Right forelimb (tissue), 1 donor: ENCODE results near the gene IKBKE.

Source experiments
- DNase-seq: peaks from one replicate; pipeline ENCODE4 v3.0.0-alpha.2; 2018

IKBKE gene

DNA sequence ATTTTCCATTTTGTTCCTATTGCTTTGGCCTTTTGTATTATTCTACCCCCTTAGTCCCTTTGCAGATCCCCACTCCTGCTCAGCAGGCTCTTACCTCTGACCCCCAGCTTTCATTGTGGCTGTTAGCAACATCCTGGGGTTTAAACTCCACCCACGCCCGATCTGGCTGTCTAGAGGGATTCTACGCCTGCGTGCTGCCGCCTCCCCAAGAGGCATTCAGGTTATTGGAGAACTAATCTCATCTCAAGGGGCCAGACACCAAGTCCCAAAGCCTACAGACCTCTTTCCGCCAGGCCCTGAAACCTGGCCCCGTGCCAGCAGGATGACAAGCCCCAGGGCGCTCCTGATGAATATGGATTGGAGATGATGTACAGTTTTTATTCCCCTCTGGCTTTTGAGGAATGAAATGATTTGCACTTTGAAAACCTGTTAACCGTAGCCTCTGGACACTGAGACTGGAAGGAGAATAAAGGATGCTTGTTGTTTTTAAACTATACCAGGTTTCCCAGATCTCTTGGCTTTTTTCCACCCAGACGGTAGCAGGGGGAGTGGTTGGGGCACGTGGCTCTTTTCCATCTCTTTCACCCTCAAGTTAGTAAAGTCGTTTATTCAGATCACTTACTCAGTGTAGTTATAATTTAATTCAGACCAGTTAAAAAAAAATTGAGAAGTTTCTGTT is 14.5 kb upstream of the IKBKE start:
- DNase-seq = no peak

DNA sequence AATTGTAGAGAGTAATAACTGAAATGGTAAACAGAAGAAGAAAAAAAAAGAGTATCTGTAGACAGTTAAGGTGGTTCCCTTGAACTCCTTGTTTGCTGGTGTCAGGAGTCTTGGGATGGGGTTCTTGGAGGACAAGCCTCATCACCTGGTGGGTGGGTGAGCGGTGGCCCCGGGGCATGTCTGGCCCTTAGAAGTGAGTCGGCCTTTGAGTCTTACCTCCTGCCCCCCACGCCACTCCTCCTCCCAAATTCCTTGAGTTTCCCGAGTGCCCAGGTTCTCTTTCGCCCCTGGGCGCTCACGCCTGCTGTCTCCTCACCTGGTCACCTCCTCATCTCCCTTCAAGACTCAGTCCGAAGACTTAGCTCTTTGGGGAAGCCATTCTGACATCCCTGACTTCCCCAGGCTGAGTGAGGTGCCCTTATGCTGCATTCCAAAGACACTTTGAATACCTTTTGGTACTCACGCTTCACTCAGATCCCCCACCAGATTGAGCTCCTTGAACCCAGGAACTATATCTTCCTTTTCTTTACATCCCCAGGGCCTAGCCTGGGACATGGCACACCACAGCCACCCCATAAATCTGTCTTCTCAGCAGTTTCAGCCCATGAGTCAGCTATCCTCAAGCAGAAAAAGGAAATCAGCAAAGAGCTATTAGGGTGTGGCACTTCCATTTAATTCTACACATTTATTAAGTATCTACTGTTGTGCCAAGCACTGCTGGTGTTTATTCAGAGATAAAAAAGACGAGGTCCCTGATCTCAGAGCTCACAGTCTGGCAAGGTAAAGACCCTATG is 13.5 kb upstream of the IKBKE start:
- no peak for DNase-seq

DNA sequence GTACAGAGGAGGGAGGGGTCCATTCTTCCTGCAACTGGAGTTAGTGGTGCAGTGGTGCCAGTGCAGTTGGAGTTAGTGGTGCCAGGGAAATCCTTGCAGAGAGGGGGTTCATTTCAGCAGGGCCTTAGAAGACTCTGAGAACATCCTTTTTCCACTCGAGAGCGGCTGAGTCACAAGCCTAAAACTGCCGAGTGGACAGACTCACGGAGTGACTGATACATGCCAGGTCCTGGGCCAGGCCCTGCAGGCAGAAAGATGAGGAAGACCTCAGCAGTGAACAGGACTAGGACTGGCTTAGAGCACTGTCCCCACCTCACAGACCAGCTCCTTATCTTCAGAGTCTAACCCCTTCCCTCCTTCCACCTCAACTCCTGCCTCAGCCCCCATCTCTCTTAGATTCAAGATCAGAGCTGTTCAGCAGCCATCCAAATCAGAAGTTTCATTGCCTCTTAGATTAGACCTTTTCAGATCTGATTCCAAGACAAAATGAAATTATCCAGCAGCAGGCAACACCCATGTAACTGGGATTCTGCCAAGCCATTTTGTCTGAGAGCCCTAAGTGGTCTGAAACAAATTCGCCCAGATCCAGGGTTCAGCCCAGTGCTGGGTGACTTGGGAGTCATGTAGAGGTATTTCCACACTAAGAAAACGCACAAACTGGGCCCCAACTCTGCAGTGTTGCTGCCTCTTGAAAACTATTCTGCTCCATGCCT is 12.7 kb upstream of the IKBKE start:
- DNase-seq = no peak

DNA sequence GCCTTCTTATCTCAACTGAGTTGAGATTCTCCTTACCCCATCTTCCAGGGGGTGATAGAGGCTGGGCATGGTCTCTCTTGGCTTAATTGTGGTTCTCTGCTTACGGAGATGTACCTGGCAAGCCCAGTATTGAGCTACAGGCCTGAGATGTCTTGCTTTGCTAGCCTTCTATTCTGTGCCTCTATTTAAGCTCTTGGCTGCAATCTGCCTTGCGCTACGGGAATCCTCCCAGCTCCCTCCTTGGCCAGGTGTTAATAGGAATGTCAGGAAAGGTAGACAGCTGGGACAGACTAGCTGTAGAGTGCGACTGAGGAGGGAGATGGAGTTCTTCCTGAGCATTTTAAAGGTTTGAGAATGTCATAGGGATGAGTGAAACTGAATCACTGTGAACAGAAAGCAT is 10.6 kb upstream of the IKBKE start:
- DNase-seq = no peak

DNA sequence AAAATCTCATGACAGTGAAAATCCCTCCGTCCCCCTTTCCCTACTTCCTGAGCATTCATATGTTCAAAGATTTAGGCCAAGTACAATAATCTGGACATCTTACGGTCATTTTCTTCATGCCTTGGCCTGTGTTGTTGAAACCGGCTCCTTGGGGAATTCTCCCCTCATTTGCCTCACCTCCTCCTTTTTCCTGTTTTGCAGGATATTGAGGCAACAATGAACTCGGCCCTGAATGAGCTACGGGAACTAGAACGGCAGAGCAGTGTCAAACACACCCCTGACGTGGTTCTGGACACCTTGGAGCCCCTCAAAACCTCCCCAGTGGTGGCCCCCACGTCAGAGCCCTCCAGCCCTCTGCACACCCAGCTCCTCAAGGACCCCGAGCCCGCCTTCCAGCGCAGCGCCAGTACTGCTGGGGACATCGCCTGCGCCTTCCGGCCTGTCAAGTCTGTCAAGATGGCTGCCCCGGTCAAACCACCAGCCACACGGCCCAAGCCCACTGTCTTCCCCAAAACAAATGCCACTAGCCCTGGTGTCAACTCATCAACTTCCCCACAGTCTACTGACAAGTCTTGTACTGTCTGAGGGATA is 9.3 kb upstream of the IKBKE start:
- DNase-seq = no peak

DNA sequence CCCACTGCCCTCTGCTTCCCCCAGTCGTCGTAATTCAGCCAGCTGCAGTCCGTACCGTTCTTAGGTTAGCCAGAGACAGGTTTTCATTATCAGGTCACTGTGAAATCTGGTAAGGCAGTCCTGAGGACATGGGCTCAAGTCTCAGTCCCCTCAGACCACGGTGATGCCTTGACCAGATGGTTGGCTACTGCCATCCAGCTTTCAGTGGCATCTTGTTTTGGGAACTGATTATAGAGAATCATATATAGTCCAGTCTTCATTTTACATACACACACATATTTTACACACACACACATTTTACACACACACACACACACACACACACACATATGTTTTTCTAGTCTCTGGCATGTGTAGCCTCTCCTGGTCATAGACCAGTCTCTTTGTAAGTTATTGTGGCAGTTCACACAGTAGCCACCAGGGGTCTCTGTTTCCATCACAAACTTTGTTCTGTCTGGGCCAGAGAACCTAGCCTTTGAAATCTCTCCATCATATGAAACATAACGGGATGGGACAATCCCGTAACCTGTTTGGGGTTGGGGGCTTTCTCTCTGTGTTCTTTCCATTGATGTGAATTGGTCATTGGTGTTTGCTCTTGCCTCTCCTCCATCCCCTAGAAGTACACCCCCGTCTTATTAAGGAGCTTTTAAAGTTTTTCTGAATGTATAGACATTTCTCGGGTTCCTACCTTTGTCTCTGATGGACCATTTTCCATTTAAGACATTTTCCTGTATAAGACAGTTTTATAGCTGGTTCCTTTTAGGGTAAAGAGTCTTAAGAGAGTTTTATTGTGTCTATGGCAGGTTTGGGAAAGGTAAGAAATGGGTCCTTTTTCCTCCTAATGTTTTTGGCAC is 8.4 kb upstream of the IKBKE start:
- peak; percentile 76 for DNase-seq

DNA sequence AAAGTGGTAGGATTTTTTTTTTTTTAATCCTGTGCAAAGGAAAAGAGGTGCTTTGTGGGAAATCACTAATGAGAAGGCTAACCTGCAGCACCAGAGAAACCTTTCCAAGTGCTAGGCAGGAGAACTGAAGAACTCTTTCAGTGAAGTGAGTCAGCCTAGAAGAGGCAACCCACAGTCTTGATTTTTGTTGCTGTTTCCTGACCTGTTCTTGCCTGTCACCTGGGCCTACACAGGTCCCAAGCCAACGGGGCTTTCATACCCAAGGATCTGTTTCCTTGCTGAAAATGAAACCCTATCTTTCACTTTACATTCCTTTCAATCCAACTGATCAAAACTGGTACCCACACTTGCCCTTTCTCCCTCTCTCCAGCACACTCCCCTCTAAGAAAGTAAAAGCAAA is 7.1 kb upstream of the IKBKE start:
- DNase-seq = no peak

DNA sequence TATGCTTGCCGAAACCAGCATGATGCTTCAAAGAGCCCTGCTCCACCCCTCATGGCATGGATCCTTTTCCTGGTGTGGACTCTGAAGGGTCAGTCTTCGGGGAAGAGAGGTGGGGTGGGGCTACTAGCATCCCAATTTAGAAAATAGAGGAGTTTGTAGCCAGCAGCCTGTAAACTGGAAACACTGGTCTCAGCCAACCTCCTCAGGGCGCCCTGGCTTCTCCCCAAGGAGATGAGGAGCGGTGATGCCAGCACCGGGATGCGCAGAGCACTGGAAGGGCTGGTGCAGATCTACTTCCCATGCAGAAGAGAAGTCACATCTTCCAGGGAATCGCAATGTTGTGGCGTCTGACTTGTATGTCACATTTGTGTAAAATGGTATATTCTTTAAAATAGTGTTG is 6.4 kb upstream of the IKBKE start:
- no peak for DNase-seq

DNA sequence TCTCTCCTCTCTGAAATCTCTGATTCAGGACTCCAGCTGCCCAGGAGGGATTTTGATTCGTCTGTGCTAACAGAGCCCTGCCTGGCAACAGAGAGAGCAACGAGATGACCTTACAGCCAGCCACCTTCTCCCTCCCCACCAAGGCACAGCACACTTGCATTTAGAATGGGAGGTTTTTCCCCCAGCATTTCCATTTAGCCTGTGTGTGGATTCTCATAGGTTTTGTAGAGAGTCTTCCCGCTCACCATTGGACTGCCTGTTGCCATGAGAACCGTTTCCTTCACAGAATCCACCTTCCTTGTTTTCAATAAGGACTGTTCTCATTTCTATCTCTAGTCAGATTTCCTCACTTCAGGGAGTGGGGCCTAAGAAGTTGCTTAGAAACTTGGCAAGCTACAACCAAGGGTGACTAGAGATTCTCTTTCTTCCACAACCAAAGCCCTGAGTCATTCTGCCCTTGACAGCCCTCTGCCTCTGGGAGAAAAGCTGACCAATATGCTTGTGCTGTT is 5.8 kb upstream of the IKBKE start:
- no peak for DNase-seq

DNA sequence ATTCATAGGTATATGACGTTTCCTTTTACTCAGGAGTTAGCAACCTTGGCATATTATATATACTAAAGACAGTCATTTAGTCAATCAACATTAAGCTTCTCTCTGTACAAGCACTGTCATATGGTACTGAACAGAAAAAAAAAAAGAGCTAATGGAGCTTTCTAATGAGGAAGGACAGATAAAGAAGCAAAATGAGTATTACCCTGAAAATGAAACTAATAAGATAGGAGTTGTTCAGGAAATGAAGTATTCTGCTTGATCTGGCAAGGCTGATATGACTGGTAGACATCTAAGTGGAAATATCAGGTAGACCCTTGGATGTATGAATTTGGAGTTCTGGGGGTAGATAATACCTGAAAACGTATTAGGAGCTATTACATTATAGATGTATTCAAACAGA is 4.3 kb upstream of the IKBKE start:
- no peak for DNase-seq

DNA sequence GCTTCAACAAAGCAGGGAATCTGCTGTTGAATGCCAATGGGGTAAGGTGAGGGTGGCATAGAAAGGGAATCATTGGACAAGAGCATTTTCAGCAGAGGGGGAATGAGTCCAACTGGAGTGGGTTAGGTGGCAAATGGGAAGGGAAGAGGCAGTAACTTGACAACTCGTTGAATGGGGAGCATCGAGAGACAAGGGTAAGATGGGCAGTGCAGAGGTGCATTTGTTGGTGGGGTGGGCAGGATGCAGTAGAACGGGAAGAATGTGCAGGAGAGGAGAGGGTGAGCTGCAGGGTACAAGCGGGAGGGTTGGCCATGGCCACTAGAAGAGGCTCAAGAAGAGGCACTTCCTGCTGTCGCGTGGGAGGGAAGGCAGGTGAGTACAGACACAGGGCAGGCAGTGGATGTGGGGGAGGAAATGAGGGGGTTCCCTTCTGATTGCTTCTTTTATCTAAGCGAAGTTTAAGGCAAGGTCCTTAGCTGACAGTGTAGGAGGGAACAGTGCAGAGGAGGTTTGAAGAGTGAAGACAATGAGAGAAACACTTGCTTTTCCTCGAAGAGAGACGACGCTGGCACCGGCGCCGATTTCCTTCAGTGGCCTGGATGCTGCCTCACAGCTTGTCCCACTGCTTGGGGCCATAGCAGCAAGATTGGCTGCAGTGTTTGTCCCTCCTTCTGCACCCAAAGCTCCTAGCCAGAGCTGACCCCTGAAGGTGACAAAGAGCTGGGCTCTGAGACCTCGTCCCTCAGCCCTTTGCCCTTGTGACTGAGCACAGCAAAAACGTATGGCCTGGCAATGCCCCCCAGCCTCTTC is 3.2 kb upstream of the IKBKE start:
- DNase-seq = no peak

DNA sequence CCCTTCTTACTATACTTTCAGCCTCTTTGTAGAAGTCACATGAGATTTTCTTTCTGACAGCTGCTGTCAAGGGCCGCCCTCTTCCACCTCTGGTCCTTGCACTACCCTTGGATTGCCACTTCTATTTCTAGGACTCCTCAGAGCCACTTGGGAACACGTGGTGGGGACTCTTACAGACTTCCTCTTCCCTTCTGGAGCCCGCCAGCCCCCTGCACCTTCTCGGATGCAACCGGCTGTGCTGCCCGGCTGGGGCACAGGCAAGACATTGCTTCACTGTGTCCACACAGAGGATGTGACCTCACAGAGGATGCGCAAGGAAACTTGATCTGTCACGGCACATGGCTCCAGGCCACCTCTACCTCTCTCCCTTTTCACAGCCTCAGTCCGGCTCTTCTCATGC is 2.4 kb upstream of the IKBKE start:
- DNase-seq = no peak

DNA sequence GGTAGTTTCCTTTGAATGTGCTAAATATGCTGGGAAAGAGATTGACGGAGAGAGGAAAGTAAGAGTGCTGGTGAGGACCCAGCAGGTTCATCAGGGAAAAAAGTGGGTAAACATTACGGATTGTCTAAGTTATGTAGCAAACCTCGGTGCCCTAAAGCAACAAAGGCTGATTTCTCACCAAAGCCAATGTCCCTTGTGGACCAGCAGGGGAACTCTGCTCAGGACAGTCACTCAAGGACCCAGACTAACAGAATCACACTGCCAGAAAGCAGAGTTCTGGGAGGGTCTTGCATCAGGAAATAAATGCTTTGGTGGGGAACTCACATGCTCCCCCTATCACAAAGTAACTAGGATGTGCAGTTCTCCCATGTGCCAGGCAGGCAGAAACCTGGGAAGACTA is 1.7 kb upstream of the IKBKE start:
- DNase-seq = no peak

DNA sequence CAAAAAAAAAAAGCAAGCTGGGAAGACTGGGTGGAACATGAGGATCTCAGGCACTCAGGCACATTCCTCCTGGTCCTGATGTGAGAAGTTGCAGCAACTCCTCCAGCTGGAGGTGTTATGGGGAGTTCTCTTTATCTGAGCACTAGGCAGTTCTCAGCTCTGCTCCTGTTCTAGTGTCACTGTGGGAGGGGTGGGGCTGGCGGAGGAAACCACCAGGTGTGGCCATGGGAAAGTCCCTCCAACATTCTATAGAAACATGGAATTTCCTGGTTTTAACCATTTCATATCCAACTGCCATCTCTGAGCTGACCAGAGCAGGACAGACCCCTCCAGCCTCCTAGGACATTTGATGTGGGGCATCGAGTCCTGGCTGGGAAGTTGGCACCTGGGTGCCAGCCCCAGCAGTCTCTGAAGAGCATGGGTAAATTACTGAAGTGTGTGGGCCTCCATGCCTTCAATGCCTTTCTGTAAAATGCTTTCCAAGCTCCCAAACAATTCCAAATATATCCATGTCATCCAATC is 804 bp upstream of the IKBKE start:
- DNase-seq = no peak

DNA sequence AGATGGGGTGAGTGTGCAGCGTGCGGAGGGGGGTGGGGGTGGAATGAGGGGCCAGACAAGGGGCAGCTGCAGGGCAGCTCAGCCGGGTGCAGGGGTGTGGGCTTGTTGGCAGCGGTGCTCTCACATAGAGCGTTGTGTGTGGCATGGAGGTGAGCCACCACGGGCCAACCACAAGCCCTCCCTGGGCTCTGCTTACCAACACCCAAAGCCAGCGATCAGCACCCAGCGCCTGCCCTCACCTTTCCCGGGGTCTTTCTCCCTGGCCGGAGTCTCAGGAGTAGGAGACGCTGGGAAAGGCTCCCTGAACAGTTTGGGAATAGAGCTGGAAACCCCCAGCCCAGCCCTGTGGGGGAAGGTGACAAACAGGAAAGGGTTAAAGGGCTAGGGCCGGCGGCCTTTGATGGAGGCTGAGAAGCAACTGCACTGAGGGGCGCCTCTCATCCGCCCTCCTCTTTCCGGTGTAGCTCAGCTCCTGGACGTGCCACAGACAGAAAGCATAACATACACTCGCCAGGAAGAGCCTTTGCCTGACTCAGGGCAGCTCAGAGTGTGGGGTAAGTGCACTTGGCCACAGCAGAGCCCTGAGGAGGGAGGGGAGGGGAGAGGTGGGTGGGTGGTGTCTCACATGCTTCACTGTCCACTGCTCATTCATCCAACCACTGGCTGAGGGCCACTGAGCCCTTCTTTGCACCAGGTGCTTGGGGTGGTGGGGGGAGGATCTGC is 577 bp downstream of the IKBKE start:
- DNase-seq = no peak

DNA sequence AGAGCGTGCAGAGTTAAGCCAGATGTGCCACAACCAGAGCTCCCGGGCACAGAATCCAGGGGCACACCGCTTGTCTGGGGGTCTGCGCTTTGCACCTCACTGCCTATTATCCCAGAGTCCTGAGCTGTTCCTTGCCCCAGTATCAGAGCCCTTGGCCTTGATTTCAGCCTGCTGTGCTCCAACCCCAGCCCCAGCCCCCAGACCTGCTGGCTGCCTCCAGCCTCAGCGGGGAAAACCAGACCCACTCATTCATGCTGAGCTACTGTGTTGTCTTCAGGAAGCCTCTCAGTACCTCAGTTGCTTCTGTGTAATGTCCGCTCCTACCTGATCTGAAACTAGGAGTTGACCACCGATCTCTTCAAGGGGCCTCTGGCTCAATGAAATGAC is 1.1 kb downstream of the IKBKE start:
- DNase-seq = no peak

DNA sequence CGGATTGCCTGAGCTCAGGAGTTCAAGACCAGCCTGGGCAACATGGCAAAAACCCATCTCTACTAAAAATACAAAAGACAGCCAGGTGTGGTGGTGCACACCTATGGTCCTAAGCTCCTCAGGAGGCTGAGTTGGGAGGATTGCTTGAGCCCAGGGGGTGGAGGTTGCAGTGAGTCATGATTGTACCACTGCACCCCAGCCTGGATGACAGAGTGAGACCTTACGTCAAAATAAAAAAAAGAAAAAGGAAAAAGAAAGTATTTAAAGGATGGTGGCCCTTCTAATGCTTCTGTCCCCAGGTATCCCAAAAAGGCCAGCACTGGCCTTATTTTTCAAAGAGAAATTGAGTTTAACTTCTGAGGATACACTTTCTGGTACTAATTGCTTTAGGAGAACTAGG is 1.7 kb downstream of the IKBKE start:
- DNase-seq = no peak

DNA sequence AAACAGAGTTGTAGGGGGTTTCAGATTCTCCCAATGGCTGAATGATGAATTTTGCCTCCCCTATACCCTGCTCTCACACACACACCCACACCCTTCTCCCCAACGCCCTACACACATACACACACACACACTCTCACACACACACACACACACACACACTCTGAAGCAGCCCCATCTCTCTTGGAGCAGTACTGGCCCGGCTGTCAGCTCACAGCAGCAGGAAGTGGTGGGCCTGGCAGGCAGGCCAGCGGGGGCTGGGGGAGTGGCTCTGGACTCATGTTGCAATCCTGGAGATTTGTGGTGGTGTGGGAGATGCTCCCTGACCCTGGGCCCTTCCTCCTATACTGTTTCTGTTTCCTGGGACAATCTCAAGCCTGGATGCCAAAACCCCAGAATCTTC is 2.2 kb downstream of the IKBKE start:
- DNase-seq = no peak

DNA sequence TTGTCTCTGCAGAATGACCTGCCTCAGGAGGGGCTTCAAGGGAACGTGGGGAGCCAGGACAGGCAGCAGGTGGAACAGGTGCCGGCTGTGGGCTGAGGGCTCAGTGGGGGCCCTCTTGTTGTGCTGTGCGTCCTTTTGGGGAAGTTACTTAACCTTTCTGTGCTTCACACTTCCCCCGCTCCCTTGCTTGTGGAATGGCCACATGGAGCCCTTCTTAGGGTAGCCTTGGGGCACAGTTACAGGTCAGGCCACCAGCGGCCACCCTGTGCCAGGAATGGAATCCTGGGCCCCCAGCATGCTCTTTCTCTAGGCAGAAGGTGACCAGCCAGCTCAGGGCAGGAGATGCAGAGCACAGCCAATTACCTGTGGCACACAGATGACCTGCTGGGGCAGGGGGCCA is 2.6 kb downstream of the IKBKE start:
- DNase-seq = no peak

DNA sequence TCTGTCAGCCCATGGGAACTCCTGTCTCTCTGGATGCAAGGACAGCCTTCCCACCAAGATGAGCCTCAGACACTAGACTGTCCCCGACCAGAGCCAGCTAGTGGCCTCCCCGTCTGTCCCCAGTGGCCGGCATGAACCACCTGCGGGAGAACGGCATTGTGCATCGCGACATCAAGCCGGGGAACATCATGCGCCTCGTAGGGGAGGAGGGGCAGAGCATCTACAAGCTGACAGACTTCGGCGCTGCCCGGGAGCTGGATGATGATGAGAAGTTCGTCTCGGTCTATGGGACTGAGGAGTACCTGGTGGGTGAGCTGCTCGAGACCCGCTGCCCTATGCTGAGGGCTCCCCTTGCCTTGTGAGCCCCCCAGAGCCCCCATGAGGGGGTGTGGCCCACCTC is 5.8 kb downstream of the IKBKE start:
- no peak for DNase-seq

DNA sequence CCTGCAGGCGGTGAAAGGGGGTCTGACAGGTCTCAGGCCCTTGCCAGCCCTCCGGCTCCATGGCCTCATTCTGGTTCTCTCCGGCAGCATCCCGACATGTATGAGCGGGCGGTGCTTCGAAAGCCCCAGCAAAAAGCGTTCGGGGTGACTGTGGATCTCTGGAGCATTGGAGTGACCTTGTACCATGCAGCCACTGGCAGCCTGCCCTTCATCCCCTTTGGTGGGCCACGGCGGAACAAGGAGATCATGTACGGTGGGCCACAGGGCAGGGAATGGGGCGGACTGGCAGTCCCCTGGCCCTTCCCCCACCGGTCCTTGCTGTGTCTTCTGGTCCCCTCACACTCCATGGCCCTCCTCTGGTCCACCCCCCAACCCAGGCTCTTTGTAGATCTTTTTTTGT is 6.3 kb downstream of the IKBKE start:
- DNase-seq = no peak
